ENCODE measurements around the gene CALD1. TPM values are rescaled to one million over a fixed set of nuclear protein-coding genes. Genes with fewer than 3 reads are reported as not detected.
A peak's percentile ranks its signal among the peaks of the same experiment; 100 is the strongest.

The CALD1 gene
- total RNA-seq, 4 donors from 2014 or later = 351 to 1,046 (median 551) TPM

- Histone ChIP-seq H3K36me3 (no peaks in the 10 kb centered on the region), H3K27ac (peak overlapping the region; percentile 77 to 88), H3K27me3 (no peaks in the 10 kb centered on the region), H3K4me1 (no peaks in the 10 kb centered on the region), H3K4me3 (peak overlapping the region in 1 of 2 donors; percentile 8), H3K9me3 (no peaks in the 10 kb centered on the region)
- intact Hi-C loops (cut with DNase I; ENCODE audit: low total_unique reads) = no loop called here
- TF ChIP-seq POLR2A (IDR thresholded peaks at IDR 0.05) = no peak
- no peak for TF ChIP-seq CTCF (IDR thresholded peaks at IDR 0.05)
- no peak for DNase-seq
These were observed 87.2 kb downstream of the CALD1 start for GRCh38 chr7:134866617-134867016.

- intact Hi-C loops (cut with DNase I; ENCODE audit: low total_unique reads) = no loop called here
- no peak overlapping the region for H3K4me3 ChIP-seq
- peaks cover 0 to 14% of the 10 kb centered on the region in 2 donors for H3K4me1 ChIP-seq
- TF ChIP-seq POLR2A (IDR thresholded peaks at IDR 0.05) = no peak
- TF ChIP-seq CTCF (IDR thresholded peaks at IDR 0.05) = no peak
- DNase-seq = no peak
- no peaks in the 10 kb centered on the region for H3K36me3 ChIP-seq
- H3K9me3 ChIP-seq = no peaks in the 10 kb centered on the region
- H3K27me3 ChIP-seq = no peaks in the 10 kb centered on the region
- peak overlapping the region; percentile 3 to 57 for H3K27ac ChIP-seq
These were observed 90.7 kb downstream of the CALD1 start for GRCh38 chr7:134870156-134870555.

- no peaks in the 10 kb centered on the region for H3K27me3 ChIP-seq
- no peak overlapping the region for H3K4me3 ChIP-seq
- no peaks in the 10 kb centered on the region for H3K9me3 ChIP-seq
- intact Hi-C loops (cut with DNase I; ENCODE audit: low total_unique reads) = no loop called here
- DNase-seq = no peak
- peak overlapping the region; percentile 3 to 57 for H3K27ac ChIP-seq
- no peaks in the 10 kb centered on the region for H3K36me3 ChIP-seq
- H3K4me1 ChIP-seq = peaks cover 0 to 18% of the 10 kb centered on the region in 2 donors
- no peak for TF ChIP-seq CTCF (IDR thresholded peaks at IDR 0.05)
- TF ChIP-seq POLR2A (IDR thresholded peaks at IDR 0.05) = no peak
These were observed 91.3 kb downstream of the CALD1 start for GRCh38 chr7:134870781-134871180.

GRCh38 chr7:134873253-134873652 is 93.8 kb downstream of the CALD1 start:
- Histone ChIP-seq H3K27ac (peak overlapping the region; percentile 71 to 83), H3K4me3 (no peak overlapping the region), H3K4me1 (peaks cover 0 to 18% of the 10 kb centered on the region in 2 donors), H3K36me3 (no peaks in the 10 kb centered on the region), H3K9me3 (no peaks in the 10 kb centered on the region), H3K27me3 (no peaks in the 10 kb centered on the region)
- intact Hi-C loops (cut with DNase I; ENCODE audit: low total_unique reads) = no loop called here
- no peak for TF ChIP-seq CTCF (IDR thresholded peaks at IDR 0.05)
- no peak for TF ChIP-seq POLR2A (IDR thresholded peaks at IDR 0.05)
- DNase-seq = no peak

- intact Hi-C loops (cut with DNase I; ENCODE audit: low total_unique reads) = no loop called here
- H3K27ac ChIP-seq = peak overlapping the region; percentile 71 to 83
- no peak overlapping the region for H3K4me3 ChIP-seq
- H3K36me3 ChIP-seq = no peaks in the 10 kb centered on the region
- H3K9me3 ChIP-seq = no peaks in the 10 kb centered on the region
- no peak for DNase-seq
- TF ChIP-seq CTCF (IDR thresholded peaks at IDR 0.05) (no peak), POLR2A (IDR thresholded peaks at IDR 0.05) (no peak)
- H3K27me3 ChIP-seq = no peaks in the 10 kb centered on the region
- peaks cover 0 to 20% of the 10 kb centered on the region in 2 donors for H3K4me1 ChIP-seq
These were observed 95.0 kb downstream of the CALD1 start for GRCh38 chr7:134874407-134874806.

All from uterus (tissue), 4 donors.